ENCODE results near the gene WNT5A.
"Not testable (repeated sequence)": the region's sequence is repeated elsewhere in the genome, so short reads cannot be mapped to it uniquely, and the experiment has no call there.

The WNT5A gene

DNA sequence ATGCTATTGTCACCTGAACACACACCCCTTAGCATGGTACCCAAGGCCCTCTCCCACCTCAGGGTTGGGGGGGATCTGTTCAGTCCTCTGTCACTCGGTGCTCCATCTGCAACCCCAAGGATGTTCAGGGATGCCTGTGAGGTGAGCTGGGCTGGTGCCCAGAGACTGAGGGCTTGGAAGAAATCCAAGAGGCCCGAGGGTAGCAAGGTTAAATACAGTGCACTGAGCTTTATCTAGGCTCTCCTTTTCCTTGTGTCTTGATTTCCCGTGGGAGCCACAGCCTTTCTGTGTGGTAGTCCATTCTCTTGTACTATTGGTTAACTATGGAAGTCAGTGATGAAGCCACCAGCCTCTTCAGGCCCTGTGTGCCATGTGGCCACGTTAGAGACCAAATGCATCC is 18.7 kb upstream of the WNT5A start:
- DNase-seq (ENCODE audit: low read depth), result no peak

DNA sequence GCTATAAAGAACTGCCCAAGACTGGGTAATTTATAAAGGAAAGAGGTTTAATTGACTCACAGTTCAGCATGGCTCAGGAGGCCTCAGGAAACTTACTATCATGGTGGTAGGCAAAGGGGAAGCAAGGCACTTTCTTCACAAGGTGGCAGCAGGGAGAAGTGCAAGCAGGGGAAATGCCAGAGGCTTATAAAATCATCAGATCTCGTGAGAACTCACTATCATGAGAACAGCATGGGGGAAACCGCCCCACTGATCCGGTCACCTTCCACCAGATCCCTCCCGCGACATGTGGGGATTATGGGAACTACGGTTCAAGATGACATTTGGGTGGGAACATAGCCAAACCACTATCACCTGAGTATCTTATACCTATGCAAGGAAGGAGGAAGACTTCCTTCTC is 18.0 kb upstream of the WNT5A start:
- not testable (repeated sequence) for DNase-seq (ENCODE audit: low read depth)

DNA sequence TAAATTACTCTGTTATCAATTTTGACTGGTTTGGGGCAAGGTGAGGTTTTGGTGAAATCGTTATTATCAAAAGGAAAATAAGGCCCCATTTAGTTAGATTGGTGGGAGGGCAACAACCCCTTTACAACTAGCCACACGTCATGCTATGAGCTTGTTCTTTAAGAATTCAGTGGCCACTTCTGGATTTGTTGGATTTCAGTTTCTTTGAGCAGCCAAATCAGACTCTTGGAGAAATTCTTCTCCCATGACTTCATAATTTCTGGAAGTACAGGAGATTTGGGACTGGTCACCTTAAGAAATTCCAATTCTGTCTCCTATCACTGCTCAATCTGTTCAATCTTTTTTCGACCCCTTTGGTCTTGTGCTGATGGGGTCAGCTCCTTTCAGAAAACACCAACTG is 14.8 kb upstream of the WNT5A start:
- DNase-seq (ENCODE audit: low read depth), result no peak

DNA sequence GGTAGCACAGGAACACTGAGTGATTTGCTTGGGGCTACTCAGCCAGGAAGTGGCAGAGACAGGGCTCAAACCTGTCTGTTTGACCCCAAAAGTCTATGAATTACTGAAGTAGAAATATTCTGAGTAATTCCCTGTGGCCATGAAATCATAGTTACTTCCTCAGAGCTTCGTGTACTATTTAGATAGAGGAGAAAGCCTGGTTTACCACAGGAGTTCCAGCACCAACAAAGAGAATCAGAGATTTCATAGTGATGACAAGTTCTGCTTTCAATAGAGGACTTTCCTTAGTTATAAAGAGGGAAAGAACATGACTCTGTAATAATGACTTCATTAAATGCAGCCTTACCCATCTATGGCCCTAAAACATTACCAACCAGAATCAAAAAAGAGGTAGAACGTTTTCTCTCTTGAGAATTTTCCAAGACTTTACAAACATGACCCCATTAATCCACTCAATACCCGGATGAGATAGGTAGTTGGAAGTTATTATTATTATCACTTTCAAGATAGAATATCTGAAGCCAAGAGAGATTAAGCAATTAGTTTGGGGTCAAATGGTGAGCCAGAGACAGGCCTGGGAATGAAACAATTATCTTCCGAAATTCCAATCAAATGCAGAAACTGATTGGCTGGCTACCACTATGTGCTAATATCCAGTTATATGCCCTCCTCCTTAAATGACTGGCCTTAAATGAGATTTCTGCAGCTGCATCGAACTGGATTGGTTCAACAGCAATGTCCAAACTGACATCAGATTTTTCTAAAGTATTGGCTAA is 13.6 kb upstream of the WNT5A start:
- DNase-seq (ENCODE audit: low read depth), result no peak

DNA sequence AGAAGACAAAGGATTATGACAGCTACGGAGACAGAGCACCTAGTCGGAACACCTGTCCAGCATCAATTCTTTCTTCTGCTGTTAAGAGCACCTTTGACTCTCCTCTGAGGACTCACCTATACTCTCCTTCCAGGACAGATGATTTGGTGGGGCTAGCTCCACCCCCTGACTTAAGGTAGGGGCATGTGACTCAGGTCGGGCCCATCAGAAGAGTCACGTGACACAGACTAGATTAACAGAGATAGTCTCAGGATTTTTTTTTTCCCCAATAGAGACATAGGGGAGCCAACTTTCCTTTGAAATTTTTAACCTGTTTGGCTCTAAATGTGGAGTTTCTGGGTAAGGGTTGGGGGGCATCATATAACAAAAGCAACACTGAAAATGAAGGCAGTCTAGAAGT is 11.4 kb upstream of the WNT5A start:
- no peak for DNase-seq (ENCODE audit: low read depth)

DNA sequence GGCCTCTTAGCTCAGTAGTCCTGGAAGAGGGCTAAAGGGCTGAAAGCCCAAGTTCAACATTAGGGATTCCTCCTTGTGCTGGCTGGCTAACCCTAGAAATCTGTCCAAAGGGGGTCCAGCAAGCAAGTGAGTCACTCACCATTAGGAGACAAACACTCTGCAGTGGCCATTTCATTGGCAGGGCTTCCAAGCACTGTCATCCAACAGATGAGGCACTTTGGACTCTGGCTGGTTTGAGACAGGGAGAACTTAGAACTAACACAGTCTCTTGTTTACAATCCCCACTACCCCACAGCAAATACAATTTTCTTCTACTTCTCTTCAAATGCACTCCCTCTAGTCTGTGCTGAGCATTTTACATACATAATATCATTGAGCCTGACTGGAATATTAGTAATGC is 10.1 kb upstream of the WNT5A start:
- no peak for DNase-seq (ENCODE audit: low read depth)

DNA sequence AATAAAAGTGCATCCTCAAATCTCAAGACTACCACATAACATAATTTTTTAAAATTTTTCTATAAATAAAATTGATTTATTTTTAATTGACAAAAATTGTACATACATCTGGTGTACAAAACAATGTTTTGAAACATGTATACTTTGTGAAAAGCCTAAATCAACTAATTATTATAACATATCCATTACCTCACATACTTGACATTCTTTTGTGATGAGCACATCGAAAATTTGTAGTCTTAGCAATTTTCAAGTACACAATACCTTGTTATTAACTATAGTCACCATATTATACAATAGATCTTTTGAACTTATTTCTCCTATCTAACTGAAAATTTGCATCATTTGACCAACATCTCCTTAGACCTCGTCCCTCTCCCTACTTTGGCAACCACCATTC is 7.9 kb upstream of the WNT5A start:
- no peak for DNase-seq (ENCODE audit: low read depth)

DNA sequence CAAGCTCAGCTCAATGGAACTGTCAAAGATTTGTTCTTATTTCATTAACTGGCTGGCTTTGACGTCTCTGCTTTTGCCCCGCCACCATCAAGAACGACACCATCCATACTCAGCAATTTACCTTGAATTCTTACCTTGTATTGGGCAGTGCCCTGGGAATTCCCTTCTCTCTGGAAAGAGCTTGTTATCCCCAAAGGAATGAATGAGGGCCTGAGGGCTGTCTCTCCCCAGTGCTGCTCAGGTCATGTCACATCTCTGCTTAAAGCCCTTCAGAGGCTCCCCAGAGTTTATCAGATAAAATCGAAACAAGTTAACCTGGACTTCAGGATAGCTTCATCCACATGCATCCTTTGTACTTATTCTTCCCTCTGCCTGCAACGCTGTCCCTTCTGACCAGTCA is 5.9 kb upstream of the WNT5A start:
- no peak for DNase-seq (ENCODE audit: low read depth)

DNA sequence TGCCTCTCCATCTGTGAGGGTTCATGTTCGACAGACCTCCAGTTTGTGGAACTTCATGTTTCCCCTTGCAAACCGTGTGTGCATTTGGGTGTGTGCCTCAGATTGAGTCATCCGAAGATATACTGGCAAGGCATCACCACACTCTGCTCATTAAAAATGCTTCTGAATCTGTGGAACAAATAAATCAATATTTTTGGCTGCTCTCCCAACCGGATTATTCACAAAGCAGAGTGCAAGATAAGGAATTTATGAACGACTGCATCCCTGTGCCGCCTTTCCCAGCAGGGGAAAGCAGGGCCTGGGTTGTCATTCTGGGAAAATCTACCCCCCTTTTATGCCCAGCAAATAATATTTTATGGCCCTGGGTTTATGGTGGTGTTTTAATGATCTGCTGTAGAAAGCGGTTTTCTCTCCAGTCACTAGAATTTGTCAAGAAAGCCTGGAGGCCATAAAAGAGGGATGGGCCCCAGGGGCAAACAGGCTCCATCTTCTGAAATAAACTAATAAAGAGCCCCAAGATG is 4.2 kb upstream of the WNT5A start:
- DNase-seq (ENCODE audit: low read depth), result peak; percentile 92

DNA sequence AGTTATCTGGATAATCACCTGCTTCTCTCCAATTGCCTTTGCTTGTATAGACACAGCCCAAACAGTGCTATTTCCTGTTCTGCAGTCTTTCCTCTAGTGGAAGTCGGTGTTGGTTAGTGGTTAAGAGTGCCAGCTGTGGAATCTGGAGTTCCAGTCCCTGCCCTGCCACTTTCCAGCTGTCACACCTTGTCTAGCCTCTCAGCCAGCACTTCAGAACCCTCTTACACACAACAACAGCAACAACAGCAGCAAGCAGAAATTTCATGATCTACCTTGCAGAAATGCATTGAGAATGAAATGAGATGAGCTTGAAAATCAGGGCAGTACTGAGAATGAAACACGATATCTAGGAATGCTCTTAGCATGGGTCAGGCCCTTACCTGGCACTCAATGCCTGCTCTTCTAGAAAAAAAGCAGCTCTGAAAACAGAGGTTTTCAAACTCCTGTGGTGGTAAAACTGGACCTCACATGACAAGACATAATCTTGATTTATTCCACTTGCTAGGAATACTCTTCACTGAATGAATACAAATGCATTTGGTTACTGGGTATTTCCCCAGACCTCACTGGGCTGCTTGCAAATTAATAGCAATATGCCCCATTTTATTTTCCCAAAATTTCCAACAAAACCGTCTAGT is 3.3 kb upstream of the WNT5A start:
- no peak for DNase-seq (ENCODE audit: low read depth)

DNA sequence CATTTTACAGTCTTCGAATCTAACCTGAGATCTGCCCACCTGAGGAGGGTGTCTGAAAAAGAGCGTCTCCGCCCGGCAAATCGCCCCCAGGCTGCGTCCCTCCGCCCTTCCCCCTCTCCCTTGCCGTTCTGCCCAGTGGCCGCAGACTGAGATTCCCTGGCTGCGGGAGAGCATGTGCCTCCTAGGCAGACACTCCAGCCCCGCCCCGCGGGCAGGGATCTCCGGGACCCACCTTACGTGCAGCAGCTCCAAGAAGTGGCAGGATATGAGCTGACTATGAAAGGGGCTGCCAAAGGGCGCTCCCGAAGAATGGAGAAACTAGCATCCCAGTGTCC is 2.7 kb upstream of the WNT5A start:
- no peak for DNase-seq (ENCODE audit: low read depth)

DNA sequence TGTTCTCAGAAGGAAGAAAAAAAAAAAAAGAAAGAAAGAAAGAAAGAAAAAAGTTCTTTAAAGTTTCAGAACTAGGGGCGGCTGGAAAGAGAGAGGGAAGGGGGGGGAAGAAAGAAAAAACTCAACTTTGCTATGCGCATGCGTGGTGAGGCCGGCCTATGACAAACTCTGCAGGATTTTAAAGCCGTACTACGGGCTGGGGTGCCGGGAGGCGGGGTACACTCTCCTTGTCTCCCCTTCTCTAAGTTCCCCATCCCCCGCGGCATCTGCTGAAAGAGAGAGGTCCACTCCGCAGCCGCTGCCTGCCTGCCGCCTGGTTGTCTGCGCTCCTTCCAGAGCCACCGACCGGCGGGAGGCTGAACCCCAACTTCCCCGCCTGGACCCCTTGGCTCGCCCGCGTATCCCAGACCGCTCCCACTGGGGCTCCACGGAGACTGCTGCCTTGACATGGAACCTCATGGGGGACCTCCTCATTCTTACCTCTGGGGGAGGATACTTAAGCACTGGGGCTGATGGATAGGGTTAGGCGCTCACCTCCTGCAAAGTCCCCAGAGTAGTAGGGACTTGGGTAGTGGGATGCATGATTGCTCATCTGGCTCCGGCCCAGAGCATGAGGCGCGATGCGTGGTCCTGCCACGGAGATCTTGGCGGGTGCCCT is 1.4 kb upstream of the WNT5A start:
- no peak for DNase-seq (ENCODE audit: low read depth)

DNA sequence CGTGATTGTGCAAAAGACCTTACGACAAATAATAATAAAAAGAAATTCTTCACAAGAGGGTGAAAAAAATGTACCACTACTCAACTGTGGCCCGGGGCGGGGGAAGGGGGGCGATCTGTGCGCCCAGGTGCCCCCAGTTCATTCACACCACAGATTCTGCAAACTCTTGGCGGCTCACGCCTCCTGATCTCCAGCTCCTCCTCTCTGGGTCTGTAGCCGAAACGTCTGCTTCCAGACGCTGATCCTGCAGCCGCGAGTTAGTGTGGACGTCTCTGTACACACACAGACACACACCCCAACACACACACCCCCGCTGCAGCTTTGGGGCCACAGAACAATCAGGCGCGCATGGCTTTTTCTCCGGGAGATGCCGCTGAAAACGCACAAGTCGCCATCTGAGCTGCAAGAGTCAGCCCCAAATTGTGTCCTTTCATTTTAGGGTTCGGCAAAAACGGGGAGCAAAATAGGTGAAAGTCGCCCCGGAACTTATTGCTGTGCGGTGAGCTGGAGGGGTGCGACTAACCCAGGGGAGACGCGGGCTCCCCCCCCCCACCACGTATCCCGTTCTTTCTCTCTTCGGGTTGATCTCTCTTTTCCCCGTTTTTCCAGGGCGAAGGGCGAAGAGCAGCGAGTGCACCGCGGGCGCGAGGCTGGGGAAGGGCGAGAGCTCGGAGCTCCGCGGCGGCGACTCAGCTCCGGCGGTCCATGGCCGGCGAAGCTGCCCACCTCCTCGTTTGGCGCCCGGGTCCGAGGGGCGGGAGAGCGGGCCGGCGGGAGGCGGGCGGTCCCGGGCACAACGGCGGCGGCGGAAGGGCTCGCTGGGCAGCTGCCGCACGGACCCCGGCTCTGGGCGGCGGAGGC is 505 bp upstream of the WNT5A start:
- DNase-seq (ENCODE audit: low read depth), result no peak

DNA sequence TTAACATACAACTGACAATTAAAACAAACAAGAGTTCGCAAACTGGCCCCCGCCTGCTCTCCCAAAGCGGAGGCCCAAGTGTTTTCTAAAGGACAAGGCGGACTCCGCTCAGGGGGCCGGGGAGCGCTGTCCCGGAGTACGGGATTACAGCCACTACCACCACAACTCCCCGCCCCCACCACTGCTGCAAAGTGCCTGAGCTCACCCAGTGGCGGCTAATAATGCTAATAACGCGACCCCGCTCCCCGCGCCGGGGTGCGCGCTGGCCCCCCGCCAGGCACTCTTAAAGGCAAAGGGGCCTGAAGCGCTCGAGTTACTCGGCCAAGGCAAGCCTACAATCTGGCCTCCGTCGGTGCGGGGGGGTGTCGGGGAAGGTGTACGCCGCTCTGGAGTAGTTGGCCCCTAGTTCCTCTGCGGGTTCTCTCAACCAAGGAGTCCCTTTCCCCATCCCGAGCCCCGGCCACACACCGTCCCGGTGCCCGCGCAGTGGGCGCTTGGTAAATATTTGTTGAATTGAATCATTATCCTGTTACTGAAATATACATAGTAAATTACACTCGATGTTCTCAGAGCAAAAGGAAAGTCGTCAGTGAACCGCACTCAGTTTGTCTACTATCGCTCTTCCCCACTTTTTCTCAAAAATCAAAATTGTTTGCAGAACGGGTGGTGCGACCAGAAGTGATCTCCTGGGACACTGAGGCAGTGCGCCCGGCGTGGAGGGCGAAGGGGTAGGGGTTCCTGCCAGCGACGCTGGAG is 827 bp downstream of the WNT5A start:
- no peak for DNase-seq (ENCODE audit: low read depth)

DNA sequence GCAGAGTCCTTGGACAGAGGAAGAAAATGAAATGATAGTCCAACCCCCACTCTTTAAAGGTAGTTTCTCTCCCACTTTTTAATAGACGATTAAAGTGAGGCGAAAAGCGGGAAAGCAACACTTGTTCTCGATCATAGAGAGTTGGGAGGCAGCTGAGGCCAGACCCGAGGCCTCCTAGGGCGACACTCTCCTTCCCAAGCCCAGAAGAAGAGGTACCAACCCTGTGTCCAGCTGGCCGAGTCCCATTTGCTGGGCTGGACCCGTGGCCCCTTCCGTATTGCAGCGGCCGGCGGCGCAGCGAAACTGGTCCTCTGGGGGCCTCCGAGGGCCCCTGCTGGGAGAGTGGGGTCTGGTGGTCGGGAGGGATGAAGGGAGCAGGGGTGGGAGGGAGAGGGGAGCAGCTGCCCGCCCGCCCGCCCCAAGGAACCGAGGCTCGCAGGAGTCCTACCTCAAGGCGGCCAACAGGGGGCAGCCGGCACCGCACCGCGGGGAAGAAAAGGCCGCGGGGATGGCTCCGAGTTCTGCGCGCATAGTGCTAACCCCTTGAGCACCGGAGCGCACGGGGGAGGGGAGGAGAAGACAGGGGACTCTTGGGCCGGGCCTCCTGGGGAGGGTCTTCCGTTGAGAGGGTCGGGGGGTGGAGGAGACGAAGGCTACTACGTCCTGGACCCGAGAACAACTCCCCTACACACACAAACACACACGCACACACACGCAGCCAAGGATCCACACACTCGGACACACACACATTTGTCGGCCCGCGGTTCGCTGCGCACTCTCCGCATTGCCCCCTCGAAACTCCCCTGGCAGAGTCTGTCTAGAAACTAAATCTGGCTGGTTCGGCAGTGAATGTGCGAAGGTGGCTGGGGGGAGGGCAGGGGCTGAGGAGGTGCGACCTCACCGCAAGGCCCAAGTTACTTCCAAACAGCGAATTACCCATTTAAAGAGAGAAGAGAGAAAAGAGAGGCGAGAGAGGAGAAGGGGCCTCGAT is 2.0 kb downstream of the WNT5A start:
- no peak for DNase-seq (ENCODE audit: low read depth)

DNA sequence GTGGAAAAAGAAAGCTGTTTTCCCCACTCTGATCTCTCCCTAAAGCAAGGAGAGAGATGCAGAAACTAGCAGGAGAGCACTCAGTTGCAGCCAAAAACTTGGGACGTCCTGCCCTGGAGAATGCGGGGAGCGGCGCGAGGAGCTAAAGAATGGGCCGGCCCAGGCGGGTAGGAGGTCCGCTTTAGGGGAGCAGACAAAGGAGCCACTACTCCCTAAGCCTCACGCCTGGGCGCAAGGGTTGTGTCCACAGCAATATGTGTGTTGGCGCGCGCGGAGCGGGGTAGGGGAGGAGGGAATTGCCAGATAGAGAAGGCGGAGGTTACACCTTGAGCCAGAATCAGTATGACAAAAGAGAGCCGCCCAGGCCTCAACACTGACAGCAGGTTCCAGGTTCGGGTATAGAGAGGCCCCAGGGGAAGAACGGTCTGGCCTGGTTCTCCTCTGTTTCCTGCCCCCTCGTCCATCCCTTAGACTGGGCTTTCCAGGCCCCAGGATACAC is 2.9 kb downstream of the WNT5A start:
- no peak for DNase-seq (ENCODE audit: low read depth)

DNA sequence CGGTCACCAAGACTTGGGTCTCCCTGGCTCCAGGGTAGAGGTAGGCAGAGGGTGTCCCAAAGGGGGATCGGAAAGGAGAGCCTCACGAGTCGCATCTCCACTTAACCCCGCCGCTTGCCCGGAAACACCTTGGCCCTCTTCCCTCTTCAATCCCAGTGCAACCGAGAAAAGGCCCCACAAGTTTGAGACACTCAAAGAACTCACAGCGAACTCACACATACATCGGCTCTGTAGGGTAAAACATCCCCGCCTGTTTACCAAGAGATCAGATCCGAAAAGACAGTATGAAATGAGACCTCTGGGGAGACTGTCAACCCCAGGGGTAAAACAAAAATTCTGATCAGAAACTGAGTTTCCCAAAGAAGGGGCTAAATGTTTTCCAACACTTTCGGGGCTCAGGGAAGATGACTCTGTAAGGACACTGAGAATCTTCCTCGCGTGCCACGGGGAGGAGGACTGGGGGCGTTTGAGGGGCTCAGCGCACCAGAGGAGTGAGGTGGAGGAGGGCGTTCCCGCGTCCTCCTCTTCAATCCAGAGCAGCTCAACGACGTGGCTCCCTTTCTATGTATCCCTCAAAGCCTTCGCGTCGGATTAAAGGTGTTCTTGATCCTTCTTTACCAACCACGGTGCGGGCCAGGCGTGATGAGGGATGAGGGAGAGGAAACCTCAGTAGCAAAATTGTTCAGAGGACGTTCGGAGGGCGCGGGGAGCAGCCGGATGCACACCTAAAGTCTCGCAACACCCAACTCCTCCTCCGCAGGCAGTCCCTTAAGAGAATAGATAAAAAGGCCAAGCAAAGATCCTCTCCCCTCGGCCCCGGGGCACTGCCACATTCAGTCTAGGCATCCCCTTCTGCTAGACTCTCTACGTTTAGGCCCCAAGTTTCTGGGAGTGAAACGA is 3.7 kb downstream of the WNT5A start:
- DNase-seq (ENCODE audit: low read depth), result no peak

DNA sequence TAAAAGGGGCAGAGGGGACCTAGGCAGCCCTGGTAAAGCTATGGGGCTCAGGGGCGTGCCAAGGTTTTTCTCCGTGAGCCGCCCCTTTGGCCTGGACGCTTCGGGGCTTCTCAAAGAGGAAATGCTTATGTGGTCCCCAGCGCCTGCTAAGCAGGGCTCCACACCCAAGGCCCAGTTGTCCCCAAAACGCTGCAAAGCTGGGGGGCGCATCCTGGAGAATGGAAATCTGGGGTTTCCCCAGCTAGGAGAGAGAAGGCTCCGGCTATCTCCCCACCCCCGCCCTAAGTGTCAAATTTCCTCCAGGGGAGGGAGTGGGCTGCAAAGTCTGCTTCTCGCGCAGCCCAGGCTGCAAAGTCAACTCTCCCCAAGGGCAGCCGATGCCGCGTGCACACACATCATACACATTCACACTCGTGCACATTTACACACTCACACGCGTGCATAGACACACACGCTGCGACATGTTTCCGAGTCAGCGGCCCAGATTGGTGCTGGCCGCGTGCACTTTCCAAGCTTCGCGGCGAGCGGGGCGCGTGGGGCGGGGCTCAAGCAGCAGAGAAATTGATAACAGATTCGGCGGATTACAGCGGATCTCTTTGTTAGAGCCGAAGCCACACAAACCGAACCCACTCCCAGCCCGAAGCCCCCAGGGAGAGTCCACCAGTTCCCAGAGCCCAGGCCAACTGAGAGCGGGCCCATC is 4.5 kb downstream of the WNT5A start:
- no peak for DNase-seq (ENCODE audit: low read depth)
